Esophagus (tissue), 2 donors: Measurements from ENCODE around the gene BCAS1. TPM values are rescaled to one million over a fixed set of nuclear protein-coding genes. Genes with fewer than 3 reads are reported as not detected.

Source experiments
- H3K27ac ChIP-seq, 2 donors: one replicate each; pipeline ENCODE4 v1.5.1; 2013; ENCODE audit warnings: low read depth in 2 of 2, mild to moderate bottlenecking in 2 of 2, inconsistent platforms in 1 of 2, low read length in 1 of 2, moderate library complexity in 1 of 2
- H3K27me3 ChIP-seq, 2 donors: one replicate each; pipeline ENCODE4 v1.6.1; 2013; ENCODE audit warnings: low read length in 2 of 2, control low read depth in 1 of 2, mild to moderate bottlenecking in 1 of 2; ENCODE audit not compliant: insufficient read depth in 2 of 2, control insufficient read depth in 1 of 2
- H3K36me3 ChIP-seq, 2 donors: one replicate each; pipeline ENCODE4 v1.6.1; 2013; ENCODE audit warnings: low read length in 1 of 2; ENCODE audit not compliant: control insufficient read depth in 2 of 2, insufficient read depth in 2 of 2
- H3K4me1 ChIP-seq, 2 donors: one replicate each; pipeline ENCODE4 v1.6.1; 2013; ENCODE audit warnings: low read length in 1 of 2; ENCODE audit not compliant: control insufficient read depth in 2 of 2, insufficient read depth in 2 of 2
- H3K4me3 ChIP-seq, 2 donors: one replicate each; pipeline ENCODE4 v1.5.1; 2013; ENCODE audit warnings: low read length in 2 of 2, mild to moderate bottlenecking in 2 of 2, low read depth in 1 of 2, moderate library complexity in 1 of 2
- H3K9me3 ChIP-seq, 2 donors: one replicate each; pipeline ENCODE4 v1.6.1; 2013; ENCODE audit warnings: mild to moderate bottlenecking in 2 of 2, low read depth in 1 of 2, low read length in 1 of 2, moderate library complexity in 1 of 2; ENCODE audit not compliant: control insufficient read depth in 2 of 2, insufficient read depth in 1 of 2
- WGBS, 2 donors: extraction: QIAGEN DNeasy Blood & Tissue Kit; methylation state at CpG; one replicate each; pipeline ENCODE4 v1.1.7; 2013; 5-methylcytosine and 5-hydroxymethylcytosine counted together
- polyA plus RNA-seq, 2 donors: library from polyadenylated mRNA; stranded (reverse); fragments of 200-250 nt; gene quantifications; one replicate each; pipeline ENCODE4 v1.2.3, GENCODE V29; 2013
- donor health status: healthy with polysubstance abuse.
- donor health status: Bipolar disorder and iron deficiency.

BCAS1 gene
- polyA plus RNA-seq, 2 donors: 4.7 to 9.0 TPM

DNA sequence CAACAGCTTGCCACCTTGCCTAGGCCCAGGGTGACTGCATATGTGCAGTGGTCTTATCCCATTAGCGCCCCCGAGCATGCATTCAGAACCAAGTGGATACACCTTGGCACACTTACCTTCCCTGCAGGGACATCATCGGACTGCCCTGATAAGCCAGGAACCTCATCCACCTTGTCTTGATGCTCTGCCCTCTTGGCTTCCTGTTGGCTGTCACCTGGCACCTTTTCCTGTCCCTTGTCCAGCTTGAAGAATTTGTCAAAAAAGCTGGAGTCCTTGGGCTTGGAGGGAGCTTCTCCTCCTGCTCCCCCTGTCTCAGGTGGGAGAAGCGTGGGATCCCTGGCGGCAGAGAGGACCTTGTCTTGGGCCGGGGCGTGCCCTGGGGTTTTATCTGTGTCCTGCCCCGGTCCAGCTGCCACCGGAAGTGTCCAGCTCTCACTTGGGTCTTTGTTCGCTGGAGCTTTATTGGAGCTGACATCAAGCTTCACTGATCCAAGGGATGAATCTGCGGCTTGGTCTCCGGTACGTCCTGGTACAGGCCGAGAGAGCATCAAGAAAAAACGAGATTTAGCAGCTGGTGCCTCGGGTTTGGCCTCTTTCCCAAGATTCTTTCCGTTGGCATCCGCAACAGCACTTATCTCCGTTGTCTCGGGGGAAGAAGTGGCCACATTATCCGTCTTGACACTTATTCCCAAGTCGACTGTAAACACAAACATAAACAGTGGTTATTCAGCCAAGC lies 42.0 kb downstream of the BCAS1 start:
- 86 to 89% methylated on average over 22 of the region's 22 CpGs for WGBS, 2 donors
- Histone ChIP-seq H3K27me3 (peaks cover 0 to 2% of the 10 kb centered on the region in 2 donors), H3K27ac (no peak overlapping the region), H3K4me3 (no peak overlapping the region), H3K9me3 (no peaks in the 10 kb centered on the region), H3K4me1 (no peaks in the 10 kb centered on the region), H3K36me3 (no peaks in the 10 kb centered on the region)

DNA sequence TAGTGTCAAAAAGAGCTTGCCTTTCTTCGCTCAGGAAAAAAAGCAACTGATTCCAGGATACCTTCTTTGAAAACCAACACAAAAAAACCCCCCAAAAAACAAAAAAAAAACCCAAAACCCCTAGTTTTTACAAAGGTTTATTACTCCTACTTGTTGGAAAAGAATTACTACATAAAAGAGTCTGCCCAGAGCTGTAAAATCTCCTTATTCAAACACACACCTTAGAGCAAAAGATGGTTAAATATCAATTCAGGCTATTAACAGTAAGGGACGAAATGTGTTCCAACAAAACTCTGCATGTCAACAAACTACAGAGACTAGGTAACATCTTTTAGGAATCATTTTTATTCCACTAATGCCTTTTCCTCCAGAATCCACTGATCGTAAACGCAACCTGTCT lies 42.7 kb downstream of the BCAS1 start:
- Histone ChIP-seq H3K4me3 (no peak overlapping the region), H3K27me3 (peaks cover 0 to 2% of the 10 kb centered on the region in 2 donors), H3K36me3 (no peaks in the 10 kb centered on the region), H3K9me3 (no peaks in the 10 kb centered on the region), H3K27ac (no peak overlapping the region), H3K4me1 (no peaks in the 10 kb centered on the region)
- WGBS, 2 donors: 79 to 82% methylated on average over 4 of the region's 4 CpGs

DNA sequence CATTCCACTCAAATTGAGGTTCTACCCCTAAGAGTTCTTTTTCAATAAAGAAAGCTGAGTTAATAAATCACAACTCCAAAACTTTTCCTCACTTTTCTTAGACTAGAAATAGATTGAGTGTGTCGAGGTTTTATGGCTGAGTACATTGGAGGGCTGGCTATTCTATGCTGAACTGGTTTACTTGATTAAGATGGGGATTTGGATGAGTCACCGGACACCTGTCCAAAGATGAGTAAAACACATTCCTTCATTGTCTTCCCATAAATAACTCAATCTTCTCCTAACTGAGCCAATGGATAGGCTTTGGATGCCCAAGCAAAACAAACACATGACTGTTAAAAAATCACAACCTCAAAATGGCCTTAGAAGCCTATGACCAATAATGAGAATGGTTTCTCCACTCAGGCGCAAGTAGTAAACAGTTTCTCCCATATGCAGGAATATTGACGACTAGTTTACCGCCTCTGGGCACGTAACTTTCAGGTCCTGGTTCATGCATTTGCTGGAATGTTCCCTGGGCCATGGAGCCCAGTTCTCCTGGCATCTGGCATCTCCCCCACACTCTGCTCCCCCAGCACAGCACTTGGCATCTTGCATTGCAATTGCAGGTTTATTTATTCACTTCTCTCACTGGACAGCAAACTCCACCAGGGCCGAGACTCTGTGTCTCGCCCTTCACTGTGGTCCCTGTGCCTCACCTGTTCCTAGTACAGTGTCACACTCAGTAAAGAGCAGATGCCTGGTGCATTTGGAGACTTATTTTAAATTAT lies 43.9 kb downstream of the BCAS1 start:
- Histone ChIP-seq H3K27ac (no peak overlapping the region), H3K4me3 (no peak overlapping the region), H3K36me3 (no peaks in the 10 kb centered on the region), H3K27me3 (peaks cover 0 to 2% of the 10 kb centered on the region in 2 donors), H3K4me1 (no peaks in the 10 kb centered on the region), H3K9me3 (no peaks in the 10 kb centered on the region)
- 81 to 84% methylated on average over 8 of the region's 8 CpGs for WGBS, 2 donors

DNA sequence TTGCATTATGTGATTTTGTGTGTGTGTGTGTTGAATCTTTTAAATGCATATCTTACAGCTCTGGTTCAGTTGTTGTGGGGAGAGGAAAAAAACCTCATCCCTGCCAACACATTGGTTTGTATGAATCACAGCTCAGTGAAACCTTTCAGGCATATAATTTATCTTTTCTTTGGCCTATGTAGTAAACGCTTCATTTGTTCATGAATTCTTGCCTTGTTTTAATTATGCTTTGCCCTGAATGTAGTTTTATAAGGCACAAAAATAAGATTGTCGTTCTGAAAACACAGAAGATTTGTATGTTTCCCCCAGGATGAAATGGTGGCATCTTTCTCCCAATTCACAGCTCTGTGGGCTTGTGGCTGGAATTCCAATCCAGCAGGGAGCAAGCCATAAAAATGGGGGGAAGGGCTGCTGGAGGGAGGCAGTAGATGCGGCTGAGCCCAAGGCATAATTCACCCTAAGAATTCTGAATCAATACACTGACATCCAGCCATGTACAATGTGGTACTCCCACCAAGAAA lies 45.1 kb downstream of the BCAS1 start:
- Histone ChIP-seq H3K4me1 (no peaks in the 10 kb centered on the region), H3K4me3 (no peak overlapping the region), H3K9me3 (no peaks in the 10 kb centered on the region), H3K27me3 (peaks cover 0 to 2% of the 10 kb centered on the region in 2 donors), H3K27ac (no peak overlapping the region), H3K36me3 (no peaks in the 10 kb centered on the region)
- WGBS, 2 donors: 50 to 51% methylated on average over 3 of the region's 3 CpGs

DNA sequence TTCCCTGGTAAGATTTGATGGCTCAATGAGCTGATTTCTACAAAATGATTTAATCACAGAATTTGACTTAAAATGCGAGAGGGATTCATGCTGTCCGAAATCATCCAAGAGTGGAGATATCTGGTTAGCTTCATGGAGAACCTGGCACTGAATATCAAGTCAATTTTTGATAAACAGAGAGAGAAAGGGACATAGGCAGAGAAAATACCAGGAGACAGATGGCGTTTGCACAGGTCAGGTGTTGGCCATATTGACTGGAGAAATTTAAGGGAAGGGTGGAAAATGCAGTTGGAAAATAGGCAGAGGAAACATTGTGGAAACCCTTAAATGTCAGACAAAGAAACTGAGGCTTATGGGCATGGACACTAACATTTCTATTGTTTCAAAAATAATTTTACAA lies 47.0 kb downstream of the BCAS1 start:
- 93 to 94% methylated on average over 3 of the region's 3 CpGs for WGBS, 2 donors
- no peaks in the 10 kb centered on the region for H3K9me3 ChIP-seq
- H3K27ac ChIP-seq: no peak overlapping the region
- H3K4me1 ChIP-seq: no peaks in the 10 kb centered on the region
- H3K4me3 ChIP-seq: no peak overlapping the region
- peaks cover 0 to 2% of the 10 kb centered on the region in 2 donors for H3K27me3 ChIP-seq
- H3K36me3 ChIP-seq: no peaks in the 10 kb centered on the region

DNA sequence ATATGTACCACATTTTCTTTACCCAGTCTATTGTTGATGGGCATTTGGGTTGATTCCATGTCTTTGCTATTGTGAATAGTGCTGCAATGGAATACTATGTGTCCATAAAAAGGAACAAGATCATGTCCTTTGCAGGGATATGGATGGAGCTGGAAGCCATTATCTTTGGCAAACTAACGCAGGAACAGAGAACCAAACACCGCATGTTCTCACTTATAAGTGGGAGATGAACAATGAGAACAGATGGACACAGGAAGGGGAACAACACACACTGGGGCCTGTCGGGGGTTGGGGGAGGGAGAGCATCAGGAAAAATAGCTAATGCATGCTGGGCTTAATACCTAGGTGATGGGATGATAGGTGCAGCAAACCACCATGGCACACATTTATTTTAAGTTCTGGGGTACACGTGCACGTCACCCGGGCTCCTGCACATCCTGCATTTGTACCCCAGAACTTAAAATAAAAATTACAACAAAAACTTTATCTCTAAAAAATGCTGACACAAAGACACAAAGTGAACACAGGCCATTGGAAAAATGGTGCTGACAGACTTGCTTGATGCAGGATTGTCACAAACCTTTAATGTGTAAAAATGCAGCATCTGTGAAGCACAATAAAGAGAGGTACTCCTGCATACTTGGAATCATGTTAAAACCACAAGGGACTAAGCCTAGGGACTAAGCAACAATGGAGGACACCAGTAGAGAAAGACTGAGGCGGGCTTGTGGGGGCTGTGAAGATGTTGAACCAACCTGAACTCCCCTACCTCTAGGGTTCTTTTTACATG lies 48.8 kb downstream of the BCAS1 start:
- Histone ChIP-seq H3K4me1 (no peaks in the 10 kb centered on the region), H3K27ac (no peak overlapping the region), H3K9me3 (no peaks in the 10 kb centered on the region), H3K4me3 (no peak overlapping the region), H3K27me3 (peaks cover 0 to 2% of the 10 kb centered on the region in 2 donors), H3K36me3 (no peaks in the 10 kb centered on the region)
- WGBS, 2 donors: 85 to 89% methylated on average over 7 of the region's 7 CpGs

DNA sequence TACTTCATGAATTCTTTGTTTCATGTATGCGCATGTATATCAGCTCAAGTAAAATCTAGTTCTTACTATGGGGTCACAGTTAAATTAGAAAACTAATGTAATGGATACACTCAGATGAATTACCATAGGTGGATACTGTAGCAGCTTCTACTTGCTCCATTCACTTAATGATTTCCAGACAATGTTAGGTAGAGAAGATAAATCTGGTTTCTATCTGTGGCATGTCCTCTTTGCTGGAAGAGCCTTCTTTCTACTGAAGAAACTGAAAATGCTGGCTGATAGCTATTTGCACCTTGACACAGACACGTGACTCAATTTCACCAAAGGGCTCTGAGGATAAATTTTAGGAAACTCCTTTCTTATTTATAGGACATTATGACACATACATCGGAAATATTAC lies 49.5 kb downstream of the BCAS1 start:
- Histone ChIP-seq H3K4me3 (no peak overlapping the region), H3K27ac (no peak overlapping the region), H3K36me3 (no peaks in the 10 kb centered on the region), H3K27me3 (peaks cover 0 to 2% of the 10 kb centered on the region in 2 donors), H3K4me1 (no peaks in the 10 kb centered on the region), H3K9me3 (no peaks in the 10 kb centered on the region)
- 93% methylated on average over 3 of the region's 3 CpGs for WGBS, 2 donors

DNA sequence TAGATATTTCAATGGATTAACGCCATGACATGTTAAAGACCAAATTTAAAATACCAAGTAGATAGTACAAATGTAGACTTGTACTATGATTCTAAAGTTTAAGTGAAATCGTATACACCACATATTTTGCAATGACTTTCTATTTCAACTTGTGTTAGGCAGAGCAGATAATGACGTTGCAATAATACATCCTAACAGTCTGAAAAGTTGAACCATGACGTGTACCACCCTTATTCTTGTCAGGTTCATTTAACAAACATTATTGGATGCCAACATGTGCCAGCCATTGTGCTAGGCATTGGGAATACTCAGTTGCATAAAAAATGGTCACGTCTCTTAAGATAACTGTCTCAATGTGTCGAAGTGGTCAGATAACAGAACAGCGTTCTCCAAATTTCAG lies 50.0 kb downstream of the BCAS1 start:
- Histone ChIP-seq H3K4me3 (no peak overlapping the region), H3K9me3 (no peaks in the 10 kb centered on the region), H3K27ac (no peak overlapping the region), H3K36me3 (no peaks in the 10 kb centered on the region), H3K27me3 (no peaks in the 10 kb centered on the region), H3K4me1 (no peaks in the 10 kb centered on the region)
- WGBS, 2 donors: 84 to 88% methylated on average over 7 of the region's 7 CpGs

DNA sequence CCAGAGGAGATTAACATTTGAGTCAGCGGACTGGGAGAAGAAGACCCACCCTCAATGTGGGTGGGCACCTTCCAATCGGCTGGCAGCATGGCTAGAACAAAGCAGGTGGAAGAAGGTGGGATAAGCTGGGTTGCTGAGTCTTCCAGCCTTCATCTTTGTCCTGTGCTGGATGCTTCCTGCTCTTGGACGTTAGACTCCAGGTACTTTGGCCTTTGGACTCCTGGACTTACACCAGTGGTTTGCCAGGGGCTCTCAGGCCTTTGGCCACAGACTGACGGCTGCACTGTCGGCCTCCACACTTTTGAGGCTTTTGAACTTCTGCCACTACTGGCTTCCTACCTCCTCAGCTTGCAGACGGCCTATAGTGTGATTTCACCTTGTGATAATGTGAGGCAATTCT lies 50.8 kb downstream of the BCAS1 start:
- no peaks in the 10 kb centered on the region for H3K9me3 ChIP-seq
- 74 to 78% methylated on average over 6 of the region's 6 CpGs for WGBS, 2 donors
- no peaks in the 10 kb centered on the region for H3K27me3 ChIP-seq
- H3K4me1 ChIP-seq: no peaks in the 10 kb centered on the region
- no peak overlapping the region for H3K4me3 ChIP-seq
- no peak overlapping the region for H3K27ac ChIP-seq
- no peaks in the 10 kb centered on the region for H3K36me3 ChIP-seq
